Islet of Langerhans (tissue), 1 donor: ENCODE results near the gene TAMALIN.
"Not testable (repeated sequence)": the region's sequence is repeated elsewhere in the genome, so short reads cannot be mapped to it uniquely, and the experiment has no call there.

ENCODE experiments used
- FAIRE-seq: peaks from one replicate; lab custom pipeline; 2011; peaks lifted over from hg19 to GRCh38; lab: Jason Lieb, UNC

TAMALIN gene

DNA sequence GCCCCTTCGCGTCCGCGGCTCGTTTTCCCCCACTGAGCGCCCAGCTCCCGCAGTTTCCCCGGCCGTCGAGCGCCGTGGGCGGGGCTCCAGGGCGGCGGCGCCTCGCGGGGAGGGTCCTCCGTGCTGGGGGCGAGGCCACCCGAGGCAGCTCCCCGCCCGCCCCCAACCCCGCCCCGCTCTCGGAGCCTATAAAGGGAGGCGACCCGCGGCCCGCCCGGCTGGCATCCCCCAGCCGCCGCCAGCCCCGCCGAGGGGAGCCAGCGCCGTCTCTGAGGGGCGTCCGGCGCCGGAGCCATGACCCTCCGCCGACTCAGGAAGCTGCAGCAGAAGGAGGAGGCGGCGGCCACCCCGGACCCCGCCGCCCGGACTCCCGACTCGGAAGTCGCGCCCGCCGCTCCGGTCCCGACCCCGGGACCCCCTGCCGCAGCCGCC is at the start of gene TAMALIN:
TAMALIN (plus strand) TSS at position 221 of the 432 bp plus-strand sequence; CDS start at position 295, 74 bp downstream.
- FAIRE-seq: no peak

- FAIRE-seq: no peak
Observed at GRCh38 chr12:51958542-51958941, 48.2 kb upstream of the TAMALIN start.

GRCh38 chr12:51959211-51959610 is 47.5 kb upstream of the TAMALIN start:
- no peak for FAIRE-seq

- no peak for FAIRE-seq
Observed at GRCh38 chr12:51959921-51960320, 46.8 kb upstream of the TAMALIN start.

DNA sequence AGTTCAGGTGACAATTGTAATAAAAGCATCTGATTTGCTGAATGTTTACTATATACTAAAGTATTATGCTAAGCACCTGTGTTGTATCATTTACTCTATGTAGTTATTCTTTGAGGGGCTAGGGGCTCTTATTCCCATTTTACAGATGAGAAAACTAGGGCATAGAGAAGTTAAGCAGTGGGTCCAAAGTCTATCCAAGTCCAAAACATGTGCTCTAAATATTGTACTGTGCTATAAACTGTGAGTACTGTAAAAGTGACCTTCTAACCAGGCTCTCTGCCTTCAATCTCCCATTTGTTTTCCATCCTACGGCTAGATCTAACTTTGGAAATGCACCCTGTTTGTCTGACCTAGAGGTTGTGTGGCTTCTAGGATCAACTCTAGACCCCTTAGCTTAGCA is 46.3 kb upstream of the TAMALIN start:
- FAIRE-seq: no peak

- no peak for FAIRE-seq
Observed at GRCh38 chr12:51960890-51961289, 45.9 kb upstream of the TAMALIN start.

- no peak for FAIRE-seq
Observed at GRCh38 chr12:51961834-51962233, 44.9 kb upstream of the TAMALIN start.

- FAIRE-seq: no peak
Observed at GRCh38 chr12:51962737-51963136, 44.0 kb upstream of the TAMALIN start.

DNA sequence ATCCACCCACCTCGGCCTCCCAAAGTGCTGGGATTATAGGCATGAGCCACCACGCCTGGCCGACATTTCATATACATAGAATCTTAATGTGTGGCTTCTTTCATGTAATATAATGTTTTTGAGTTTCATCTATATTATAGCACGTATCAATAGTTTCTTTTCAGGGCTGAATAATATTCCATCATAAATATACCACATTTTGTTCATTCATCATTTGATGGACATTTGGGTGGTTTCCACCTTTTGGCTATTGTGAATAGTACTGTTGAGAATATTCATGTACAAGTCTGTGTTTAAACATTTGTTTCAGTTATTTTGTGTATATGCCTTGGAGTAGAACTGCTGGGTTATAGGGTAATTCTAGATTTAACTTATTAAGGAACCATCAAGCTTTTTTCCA is 43.3 kb upstream of the TAMALIN start:
- FAIRE-seq: no peak

DNA sequence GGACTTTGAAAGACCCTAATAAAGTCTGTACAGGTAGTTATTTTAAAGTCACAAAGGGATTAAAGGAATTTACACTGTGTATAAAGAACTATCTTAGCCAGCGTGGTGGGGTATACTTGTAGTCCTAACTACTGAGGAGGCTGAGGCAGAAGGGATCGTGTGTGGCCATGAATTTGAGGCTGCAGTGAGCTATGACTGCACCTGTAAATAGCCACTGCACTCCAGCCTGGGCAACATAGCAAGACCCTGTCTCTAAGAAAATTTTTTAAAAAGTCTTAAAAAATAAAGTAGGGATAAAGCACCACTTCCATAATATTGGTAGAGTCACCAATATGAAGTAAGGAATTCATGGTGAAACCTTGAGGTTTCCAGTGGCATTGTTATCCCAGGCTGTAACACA is 37.1 kb upstream of the TAMALIN start:
- no peak for FAIRE-seq

GRCh38 chr12:51970904-51971646 is 35.7 kb upstream of the TAMALIN start:
- no peak for FAIRE-seq

- FAIRE-seq: no peak
Observed at GRCh38 chr12:51971679-51972421, 34.9 kb upstream of the TAMALIN start.

DNA sequence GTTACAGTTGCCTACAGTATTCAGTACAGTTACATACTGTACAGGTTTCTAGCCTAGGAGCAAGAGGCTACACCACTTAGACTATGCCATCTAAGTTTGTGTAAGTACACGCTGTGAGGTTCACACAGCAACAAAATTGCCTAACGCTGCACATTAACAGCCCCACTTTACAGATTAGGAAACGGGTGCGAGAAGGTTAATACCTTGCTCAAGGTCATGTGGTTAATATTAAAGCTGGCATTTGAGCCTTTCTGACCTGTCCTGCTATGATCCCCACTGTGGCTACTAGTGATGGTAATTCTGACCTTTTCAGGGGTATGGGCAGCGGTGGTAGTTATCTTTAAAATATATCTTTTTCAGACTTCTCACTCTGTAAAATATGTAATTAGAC is 34.3 kb upstream of the TAMALIN start:
- FAIRE-seq: no peak

- FAIRE-seq: no peak
Observed at GRCh38 chr12:51972849-51973273, 33.9 kb upstream of the TAMALIN start.

DNA sequence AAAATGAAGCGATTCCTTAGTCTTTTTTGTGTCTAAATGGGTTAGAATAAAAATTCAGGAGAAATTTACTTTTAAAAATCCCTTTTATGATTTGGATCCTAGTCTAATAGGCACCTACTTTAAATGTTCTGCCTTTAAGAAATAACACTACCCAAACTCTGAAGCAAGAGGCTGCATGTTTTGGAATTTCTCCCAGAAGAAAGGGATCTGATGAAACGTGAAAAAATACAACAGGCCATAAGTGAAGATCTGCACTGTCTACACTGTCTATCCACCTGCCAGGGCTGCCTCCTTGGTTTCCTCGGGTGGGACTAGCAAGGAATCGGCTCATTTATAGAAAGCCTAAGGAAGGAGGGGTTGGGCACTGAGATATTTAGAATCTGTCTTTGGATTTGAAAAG is 33.2 kb upstream of the TAMALIN start:
- no peak for FAIRE-seq

- no peak for FAIRE-seq
Observed at GRCh38 chr12:51974646-51975045, 32.1 kb upstream of the TAMALIN start.

- FAIRE-seq: no peak
Observed at GRCh38 chr12:51975196-51975595, 31.6 kb upstream of the TAMALIN start.

- no peak for FAIRE-seq
Observed at GRCh38 chr12:51976376-51977160, 30.2 kb upstream of the TAMALIN start.

DNA sequence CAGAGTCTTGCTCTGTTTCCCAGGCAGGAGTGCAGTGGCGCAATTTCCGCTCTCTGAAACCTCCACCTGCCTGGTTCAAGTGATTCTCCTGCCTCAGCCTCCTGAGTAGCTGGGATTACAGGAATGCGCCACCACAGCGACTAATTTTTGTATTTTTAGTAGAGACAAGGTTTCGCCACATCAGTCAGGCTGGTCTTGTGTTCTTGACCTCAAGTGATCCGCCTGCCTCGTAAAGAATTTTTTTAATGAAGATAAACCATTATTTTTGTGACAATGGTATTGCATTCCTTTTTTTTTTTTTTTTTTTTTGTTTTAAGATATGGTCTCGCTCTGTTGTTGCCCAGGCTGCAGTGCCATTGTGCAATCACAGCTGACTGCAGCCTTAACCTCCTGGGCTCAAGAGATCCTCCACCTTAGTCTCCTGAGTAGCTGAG is 29.4 kb upstream of the TAMALIN start:
- FAIRE-seq: no peak

DNA sequence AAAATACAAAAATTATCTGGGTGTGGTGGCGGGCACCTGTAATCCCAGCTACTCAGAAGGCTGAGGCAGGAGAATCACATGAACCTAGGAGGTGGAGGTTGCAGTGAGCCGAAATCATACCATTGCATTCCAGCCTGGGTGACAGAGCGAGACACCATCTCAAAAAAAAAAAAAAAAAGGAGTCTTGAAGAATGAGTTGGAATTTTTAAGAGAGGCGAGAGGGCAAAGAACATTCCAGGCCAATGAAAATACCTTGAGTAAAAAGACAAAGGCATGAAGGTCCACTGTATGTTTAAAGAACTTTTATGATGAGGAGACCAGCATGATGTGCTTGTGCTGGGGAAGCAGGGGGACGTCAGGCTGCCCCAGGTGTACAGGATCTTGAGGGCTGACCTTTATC is 27.4 kb upstream of the TAMALIN start:
- FAIRE-seq: not testable (repeated sequence)

DNA sequence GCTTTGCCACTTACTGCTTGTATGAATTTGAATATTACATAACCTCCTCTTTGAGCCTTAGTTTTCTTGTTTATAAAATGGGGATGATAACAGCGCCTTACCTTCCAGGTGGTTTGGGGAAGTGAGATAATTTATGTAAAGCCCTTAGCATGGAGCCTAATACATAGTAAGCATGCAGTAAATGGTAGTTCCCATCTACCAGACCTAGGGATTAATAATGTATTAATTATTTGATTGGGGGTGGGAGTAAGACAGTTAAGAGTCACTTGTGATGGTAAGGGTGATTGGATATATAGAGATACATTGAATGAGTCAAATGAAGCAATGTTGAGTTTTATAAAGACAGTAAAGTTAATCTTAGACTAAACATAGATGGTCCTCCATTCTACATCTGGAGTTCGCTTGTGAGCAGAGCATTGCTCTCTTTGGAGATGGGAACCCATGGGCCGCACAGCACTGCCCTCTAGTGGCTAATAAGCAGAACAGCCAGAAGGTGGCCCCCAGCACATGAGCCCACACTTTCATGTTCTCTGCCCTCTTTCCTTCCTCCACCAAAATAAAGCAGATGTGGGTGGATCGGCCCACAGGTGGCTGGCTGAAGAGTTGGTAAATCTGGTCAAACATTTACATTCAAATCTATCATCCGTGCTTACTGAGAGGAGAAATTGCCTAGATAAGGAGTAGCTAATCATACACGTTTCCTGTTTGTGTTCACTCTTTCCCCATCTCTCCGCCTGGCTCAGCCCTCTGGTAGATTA is 26.5 kb upstream of the TAMALIN start:
- FAIRE-seq: peak; percentile 95

DNA sequence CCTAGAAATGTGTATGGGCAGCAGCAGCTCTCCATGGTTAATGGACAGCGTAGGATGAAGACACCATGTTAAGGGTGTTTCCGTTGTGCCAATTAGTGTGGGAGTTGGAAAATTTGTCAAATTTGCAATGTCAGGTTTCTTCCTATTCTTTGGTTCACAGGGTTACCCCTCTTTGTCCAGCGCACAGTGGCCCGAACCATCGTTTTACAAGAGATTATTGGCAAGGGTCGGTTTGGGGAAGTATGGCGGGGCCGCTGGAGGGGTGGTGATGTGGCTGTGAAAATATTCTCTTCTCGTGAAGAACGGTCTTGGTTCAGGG is 26.0 kb upstream of the TAMALIN start:
- no peak for FAIRE-seq
